Loucy (cell line): ENCODE measurements around the gene HABP2.

Experiments used
- EZH2phosphoT487 ChIP-seq: fragments of 200-600 bp; IDR thresholded peaks from 2 replicates; pipeline ENCODE4 v1.6.1; 2018; ENCODE audit warnings: antibody characterized with exemption, mild to moderate bottlenecking, moderate library complexity, borderline replicate concordance
- TF ChIP-seq, protein P1 (sequence below): fragments of 200-600 bp; sonication (generic); conservative IDR thresholded peaks from 2 replicates; pipeline ENCODE4 v1.5.1; 2014; ENCODE audit warnings: mild to moderate bottlenecking, antibody characterized with exemption, low read length

DNA sequence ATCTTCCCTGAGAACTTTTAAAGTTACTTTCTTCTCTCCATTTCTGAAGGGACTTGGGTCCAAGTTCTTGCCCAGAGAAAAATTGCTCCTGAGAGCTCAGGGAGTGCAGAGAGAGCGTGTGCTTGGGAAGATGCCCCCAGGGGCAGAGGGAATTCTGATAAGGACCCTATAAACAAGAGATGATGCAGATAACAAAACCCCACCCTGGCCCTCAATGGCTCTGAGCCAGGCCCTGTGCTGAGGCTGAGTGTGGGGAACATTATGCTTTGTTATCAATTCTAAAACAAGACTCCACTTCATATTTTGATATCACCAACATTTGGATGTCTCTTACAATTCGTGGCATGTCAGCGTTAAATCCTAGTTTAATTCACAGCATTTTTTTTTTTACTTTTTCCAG, 34.4 kb upstream of the HABP2 start:
- TF ChIP-seq, protein P1, sequence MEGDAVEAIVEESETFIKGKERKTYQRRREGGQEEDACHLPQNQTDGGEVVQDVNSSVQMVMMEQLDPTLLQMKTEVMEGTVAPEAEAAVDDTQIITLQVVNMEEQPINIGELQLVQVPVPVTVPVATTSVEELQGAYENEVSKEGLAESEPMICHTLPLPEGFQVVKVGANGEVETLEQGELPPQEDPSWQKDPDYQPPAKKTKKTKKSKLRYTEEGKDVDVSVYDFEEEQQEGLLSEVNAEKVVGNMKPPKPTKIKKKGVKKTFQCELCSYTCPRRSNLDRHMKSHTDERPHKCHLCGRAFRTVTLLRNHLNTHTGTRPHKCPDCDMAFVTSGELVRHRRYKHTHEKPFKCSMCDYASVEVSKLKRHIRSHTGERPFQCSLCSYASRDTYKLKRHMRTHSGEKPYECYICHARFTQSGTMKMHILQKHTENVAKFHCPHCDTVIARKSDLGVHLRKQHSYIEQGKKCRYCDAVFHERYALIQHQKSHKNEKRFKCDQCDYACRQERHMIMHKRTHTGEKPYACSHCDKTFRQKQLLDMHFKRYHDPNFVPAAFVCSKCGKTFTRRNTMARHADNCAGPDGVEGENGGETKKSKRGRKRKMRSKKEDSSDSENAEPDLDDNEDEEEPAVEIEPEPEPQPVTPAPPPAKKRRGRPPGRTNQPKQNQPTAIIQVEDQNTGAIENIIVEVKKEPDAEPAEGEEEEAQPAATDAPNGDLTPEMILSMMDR: no peak
- no peak for TF ChIP-seq EZH2phosphoT487
